ENCODE data around the gene RBM19.
"Not testable (repeated sequence)": the region's sequence is repeated elsewhere in the genome, so short reads cannot be mapped to it uniquely, and the experiment has no call there.

The RBM19 gene

GRCh38 chr12:114004402-114004801 lies 38.3 kb upstream of the RBM19 start:
- H3K4me3 ChIP-seq (ENCODE audit: low read depth, low read length), result no peak overlapping the region
- TF ChIP-seq, protein P1, sequence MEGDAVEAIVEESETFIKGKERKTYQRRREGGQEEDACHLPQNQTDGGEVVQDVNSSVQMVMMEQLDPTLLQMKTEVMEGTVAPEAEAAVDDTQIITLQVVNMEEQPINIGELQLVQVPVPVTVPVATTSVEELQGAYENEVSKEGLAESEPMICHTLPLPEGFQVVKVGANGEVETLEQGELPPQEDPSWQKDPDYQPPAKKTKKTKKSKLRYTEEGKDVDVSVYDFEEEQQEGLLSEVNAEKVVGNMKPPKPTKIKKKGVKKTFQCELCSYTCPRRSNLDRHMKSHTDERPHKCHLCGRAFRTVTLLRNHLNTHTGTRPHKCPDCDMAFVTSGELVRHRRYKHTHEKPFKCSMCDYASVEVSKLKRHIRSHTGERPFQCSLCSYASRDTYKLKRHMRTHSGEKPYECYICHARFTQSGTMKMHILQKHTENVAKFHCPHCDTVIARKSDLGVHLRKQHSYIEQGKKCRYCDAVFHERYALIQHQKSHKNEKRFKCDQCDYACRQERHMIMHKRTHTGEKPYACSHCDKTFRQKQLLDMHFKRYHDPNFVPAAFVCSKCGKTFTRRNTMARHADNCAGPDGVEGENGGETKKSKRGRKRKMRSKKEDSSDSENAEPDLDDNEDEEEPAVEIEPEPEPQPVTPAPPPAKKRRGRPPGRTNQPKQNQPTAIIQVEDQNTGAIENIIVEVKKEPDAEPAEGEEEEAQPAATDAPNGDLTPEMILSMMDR (IDR thresholded peaks at IDR 0.05; ENCODE audit: low read depth, low read length), result no peak

- TF ChIP-seq, protein P1 (IDR thresholded peaks at IDR 0.05; ENCODE audit: low read depth, low read length), result no peak
- H3K4me3 ChIP-seq (ENCODE audit: low read depth, low read length), result no peak overlapping the region
Measured at GRCh38 chr12:114003286-114003685, 37.2 kb upstream of the RBM19 start.

DNA sequence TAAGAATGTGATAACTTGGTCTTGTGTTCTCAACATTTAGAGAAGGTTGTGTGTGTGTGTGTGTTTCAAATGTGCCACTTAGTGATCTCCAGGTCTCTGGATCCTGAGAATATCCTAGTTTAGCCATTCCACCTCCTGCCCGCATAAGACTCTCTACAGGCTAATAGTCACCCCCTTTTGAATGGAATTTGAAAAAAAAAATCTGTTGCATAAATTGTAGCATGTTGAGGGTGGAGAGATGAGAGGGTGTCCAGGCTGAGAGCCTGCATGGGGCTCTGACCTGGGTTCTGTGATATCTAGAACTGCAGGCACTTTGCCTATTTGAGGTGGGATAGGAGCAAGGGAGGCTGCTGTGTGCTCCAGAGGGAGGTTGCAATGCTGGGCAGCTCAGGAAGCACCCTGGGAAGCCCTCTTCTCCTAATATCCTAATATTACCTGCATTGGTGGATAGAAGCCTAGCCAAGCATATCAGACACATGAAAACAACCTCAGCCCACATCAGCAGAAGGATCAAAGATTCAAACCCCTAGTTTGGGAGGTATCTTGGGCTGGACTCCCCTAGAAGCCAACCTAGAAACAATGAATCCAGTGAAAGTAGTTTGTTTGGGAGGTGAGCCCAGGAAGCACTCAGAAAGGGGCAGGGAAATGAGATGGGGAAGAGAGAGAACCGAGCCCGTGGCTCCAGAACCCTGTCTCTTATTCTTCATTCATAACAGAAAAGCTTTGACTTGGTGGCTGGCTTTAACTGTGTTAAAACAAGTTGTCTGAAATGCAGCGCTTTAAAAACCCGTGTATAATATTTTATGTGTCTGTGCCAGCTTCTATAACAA lies 35.6 kb upstream of the RBM19 start:
- H3K4me3 ChIP-seq (ENCODE audit: low read depth, low read length), result no peak overlapping the region
- TF ChIP-seq, protein P1 (IDR thresholded peaks at IDR 0.05; ENCODE audit: low read depth, low read length), result no peak

- TF ChIP-seq, protein P1 (IDR thresholded peaks at IDR 0.05; ENCODE audit: low read depth, low read length), result no peak
- no peak overlapping the region for H3K4me3 ChIP-seq (ENCODE audit: low read depth, low read length)
Measured at GRCh38 chr12:114000861-114001260, 34.7 kb upstream of the RBM19 start.

GRCh38 chr12:114000261-114000660 lies 34.1 kb upstream of the RBM19 start:
- H3K4me3 ChIP-seq (ENCODE audit: low read depth, low read length), result not testable (repeated sequence)

GRCh38 chr12:113997365-113997764 lies 31.2 kb upstream of the RBM19 start:
- no peak overlapping the region for H3K4me3 ChIP-seq (ENCODE audit: low read depth, low read length)
- TF ChIP-seq, protein P1 (IDR thresholded peaks at IDR 0.05; ENCODE audit: low read depth, low read length), result no peak

DNA sequence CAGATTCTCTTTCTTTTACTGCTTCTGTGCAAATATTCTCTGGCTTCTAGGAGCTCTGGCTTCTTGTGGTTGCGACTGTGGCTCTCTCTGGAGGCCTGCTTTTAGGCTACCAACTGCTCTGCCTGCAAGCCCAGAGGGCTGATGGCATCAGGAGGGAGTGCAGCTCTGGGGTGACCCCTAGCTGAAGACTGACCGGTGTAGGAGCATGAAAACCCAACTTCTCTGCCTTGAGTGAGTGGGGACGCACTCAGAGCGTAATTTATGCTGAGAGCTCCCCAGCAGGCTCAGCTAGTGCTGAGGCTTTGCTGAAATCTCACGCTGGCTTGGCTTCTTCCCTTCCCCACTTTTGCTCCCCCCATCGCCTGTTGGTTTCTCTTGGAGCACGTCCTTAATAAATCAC lies 29.9 kb upstream of the RBM19 start:
- TF ChIP-seq, protein P1 (IDR thresholded peaks at IDR 0.05; ENCODE audit: low read depth, low read length), result no peak
- no peak overlapping the region for H3K4me3 ChIP-seq (ENCODE audit: low read depth, low read length)

- TF ChIP-seq, protein P1 (IDR thresholded peaks at IDR 0.05; ENCODE audit: low read depth, low read length), result no peak
- no peak overlapping the region for H3K4me3 ChIP-seq (ENCODE audit: low read depth, low read length)
Measured at GRCh38 chr12:113994051-113994450, 27.9 kb upstream of the RBM19 start.

GRCh38 chr12:113992751-113993150 lies 26.6 kb upstream of the RBM19 start:
- H3K4me3 ChIP-seq (ENCODE audit: low read depth, low read length), result not testable (repeated sequence)
